ENCODE results near the gene CEP112. TPM values are rescaled to one million over a fixed set of nuclear protein-coding genes. Genes with fewer than 3 reads are reported as not detected.

Gene CEP112
- total RNA-seq, 6 donors from 2014 or later: 14.3 to 70.2 (median 31.0) TPM

- H3K4me3 ChIP-seq: no peak overlapping the region
- no peak for TF ChIP-seq POLR2A (IDR thresholded peaks at IDR 0.05)
- TF ChIP-seq EP300 (IDR thresholded peaks at IDR 0.05): no peak
- no peak for TF ChIP-seq CTCF (IDR thresholded peaks at IDR 0.05)
- TF ChIP-seq POLR2AphosphoS5 (IDR thresholded peaks at IDR 0.05): no peak
- H3K27ac ChIP-seq: no peak overlapping the region
- H3K9me3 ChIP-seq: no peaks in the 10 kb centered on the region
- no peak for ATAC-seq (ENCODE audit: low FRiP score in 2 of 2)
- H3K4me1 ChIP-seq: no peaks in the 10 kb centered on the region
- H3K27me3 ChIP-seq: no peaks in the 10 kb centered on the region
- 74 to 82% methylated on average over 9 of the region's 9 CpGs for WGBS, 2 donors
- no peaks in the 10 kb centered on the region for H3K36me3 ChIP-seq
- no peak for DNase-seq
Measured at GRCh38 chr17:65712383-65713267, 479.3 kb downstream of the CEP112 start.

GRCh38 chr17:65711671-65712276 lies 480.2 kb downstream of the CEP112 start:
- Histone ChIP-seq H3K4me1 (no peaks in the 10 kb centered on the region), H3K27ac (no peak overlapping the region), H3K9me3 (no peaks in the 10 kb centered on the region), H3K27me3 (no peaks in the 10 kb centered on the region), H3K36me3 (no peaks in the 10 kb centered on the region), H3K4me3 (no peak overlapping the region)
- 89 to 91% methylated on average over 8 of the region's 8 CpGs for WGBS, 2 donors
- DNase-seq (no peak), ATAC-seq (ENCODE audit: low FRiP score in 2 of 2) (no peak)
- TF ChIP-seq CTCF (IDR thresholded peaks at IDR 0.05) (no peak), POLR2A (IDR thresholded peaks at IDR 0.05) (no peak), POLR2AphosphoS5 (IDR thresholded peaks at IDR 0.05) (no peak), EP300 (IDR thresholded peaks at IDR 0.05) (no peak)

GRCh38 chr17:65707780-65708179 lies 484.2 kb downstream of the CEP112 start:
- DNase-seq: no peak
- H3K27me3 ChIP-seq: no peaks in the 10 kb centered on the region
- no peak overlapping the region for H3K27ac ChIP-seq
- H3K4me3 ChIP-seq: no peak overlapping the region
- ATAC-seq (ENCODE audit: low FRiP score in 2 of 2): no peak
- H3K36me3 ChIP-seq: no peaks in the 10 kb centered on the region
- no peaks in the 10 kb centered on the region for H3K9me3 ChIP-seq
- TF ChIP-seq POLR2AphosphoS5 (IDR thresholded peaks at IDR 0.05) (no peak), EP300 (IDR thresholded peaks at IDR 0.05) (no peak), CTCF (IDR thresholded peaks at IDR 0.05) (no peak), POLR2A (IDR thresholded peaks at IDR 0.05) (no peak)
- WGBS, 2 donors: 24 to 68% methylated on average over 2 of the region's 2 CpGs
- H3K4me1 ChIP-seq: no peaks in the 10 kb centered on the region

- Histone ChIP-seq H3K4me3 (no peak overlapping the region), H3K36me3 (no peaks in the 10 kb centered on the region), H3K27ac (no peak overlapping the region), H3K27me3 (no peaks in the 10 kb centered on the region), H3K9me3 (no peaks in the 10 kb centered on the region), H3K4me1 (no peaks in the 10 kb centered on the region)
- TF ChIP-seq CTCF (IDR thresholded peaks at IDR 0.05) (no peak), POLR2A (IDR thresholded peaks at IDR 0.05) (no peak), EP300 (IDR thresholded peaks at IDR 0.05) (no peak), POLR2AphosphoS5 (IDR thresholded peaks at IDR 0.05) (no peak)
- WGBS, 2 donors: 58 to 71% methylated on average over 5 of the region's 5 CpGs
- DNase-seq (no peak), ATAC-seq (ENCODE audit: low FRiP score in 2 of 2) (no peak)
Measured at GRCh38 chr17:65704731-65705130, 487.2 kb downstream of the CEP112 start.
